NOMO-1 treated with dmso at 0.1 percent for 144 hours (cell line): ENCODE data around the gene DNM3.

ENCODE experiments used
- DNase-seq: peaks from one replicate; lab custom pipeline; 2025; ENCODE audit not compliant: unreplicated experiment; lab: John Stamatoyannopoulos, UW

Gene DNM3

GRCh38 chr1:171916315-171916771 is 75.0 kb downstream of the DNM3 start:
- DNase-seq = no peak

GRCh38 chr1:171917331-171917730 is 76.0 kb downstream of the DNM3 start:
- no peak for DNase-seq

- no peak for DNase-seq
Observed at GRCh38 chr1:171919891-171920887, 78.9 kb downstream of the DNM3 start.

- DNase-seq = no peak
Observed at GRCh38 chr1:171922999-171923398, 81.7 kb downstream of the DNM3 start.

- no peak for DNase-seq
Observed at GRCh38 chr1:171929121-171929520, 87.8 kb downstream of the DNM3 start.

GRCh38 chr1:171931752-171932151 is 90.5 kb downstream of the DNM3 start:
- no peak for DNase-seq

- no peak for DNase-seq
Observed at GRCh38 chr1:171934664-171935063, 93.4 kb downstream of the DNM3 start.

- no peak for DNase-seq
Observed at GRCh38 chr1:171935086-171935485, 93.8 kb downstream of the DNM3 start.

GRCh38 chr1:171935664-171936063 is 94.4 kb downstream of the DNM3 start:
- no peak for DNase-seq

GRCh38 chr1:171937938-171938337 is 96.6 kb downstream of the DNM3 start:
- no peak for DNase-seq

- DNase-seq = no peak
Observed at GRCh38 chr1:171939740-171940139, 98.4 kb downstream of the DNM3 start.

GRCh38 chr1:171940368-171940767 is 99.1 kb downstream of the DNM3 start:
- DNase-seq = no peak

- DNase-seq = no peak
Observed at GRCh38 chr1:171941920-171942319, 100.6 kb downstream of the DNM3 start.

- DNase-seq = no peak
Observed at GRCh38 chr1:171943973-171944561, 102.8 kb downstream of the DNM3 start.

- DNase-seq = no peak
Observed at GRCh38 chr1:171948511-171948910, 107.2 kb downstream of the DNM3 start.

GRCh38 chr1:171949316-171949715 is 108.0 kb downstream of the DNM3 start:
- DNase-seq = no peak

GRCh38 chr1:171953835-171954234 is 112.5 kb downstream of the DNM3 start:
- no peak for DNase-seq

GRCh38 chr1:171954361-171954760 is 113.1 kb downstream of the DNM3 start:
- no peak for DNase-seq

- no peak for DNase-seq
Observed at GRCh38 chr1:171961861-171962260, 120.6 kb downstream of the DNM3 start.

- DNase-seq = no peak
Observed at GRCh38 chr1:171963762-171964161, 122.5 kb downstream of the DNM3 start.

- DNase-seq = no peak
Observed at GRCh38 chr1:171965777-171966176, 124.5 kb downstream of the DNM3 start.
